Astrocyte (in vitro differentiated cells and primary cell): ENCODE data around the gene GDF9.

ENCODE experiments used
- CTCF ChIP-seq: IDR thresholded peaks from 2 replicates; pipeline ENCODE4 v1.5.1; 2011; ENCODE audit warnings: low read depth, mild to moderate bottlenecking, inconsistent platforms, low read length, moderate library complexity; ENCODE audit not compliant: insufficient read depth
- EZH2 ChIP-seq: IDR thresholded peaks from 2 replicates; pipeline ENCODE4 v1.6.1; 2012; ENCODE audit warnings: mild to moderate bottlenecking, low read length, inconsistent platforms; ENCODE audit not compliant: insufficient read depth

GRCh38 chr5:132909702-132910101, 43.4 kb upstream of the GDF9 start:
- no peak for TF ChIP-seq CTCF
- no peak for TF ChIP-seq EZH2
